ENCODE data around the gene NTNG1.

NTNG1 gene

GRCh38 chr1:107467811-107468210 lies 327.0 kb downstream of the NTNG1 start:
- no peak for DNase-seq

GRCh38 chr1:107473065-107473464 lies 332.2 kb downstream of the NTNG1 start:
- no peak for DNase-seq

GRCh38 chr1:107474877-107475612 lies 334.2 kb downstream of the NTNG1 start:
- DNase-seq = peak in 1 of 5 experiments; percentile 90

GRCh38 chr1:107477233-107477632 lies 336.4 kb downstream of the NTNG1 start:
- peak in 1 of 5 experiments; percentile 18 for DNase-seq

- no peak for DNase-seq
These were observed 339.1 kb downstream of the NTNG1 start for GRCh38 chr1:107479865-107480350.

- peak in 1 of 5 experiments; percentile 26 for DNase-seq
These were observed 339.9 kb downstream of the NTNG1 start for GRCh38 chr1:107480548-107481415.

- no peak for DNase-seq
These were observed 341.0 kb downstream of the NTNG1 start for GRCh38 chr1:107481756-107482384.

- no peak for DNase-seq
These were observed 343.1 kb downstream of the NTNG1 start for GRCh38 chr1:107483949-107484348.

GRCh38 chr1:107486349-107486748 lies 345.5 kb downstream of the NTNG1 start:
- no peak for DNase-seq

- no peak for DNase-seq
These were observed 346.7 kb downstream of the NTNG1 start for GRCh38 chr1:107487506-107487905.

GRCh38 chr1:107491582-107491981 lies 350.7 kb downstream of the NTNG1 start:
- peak in 1 of 5 experiments; percentile 29 for DNase-seq

GRCh38 chr1:107493111-107493716 lies 352.4 kb downstream of the NTNG1 start:
- no peak for DNase-seq

GRCh38 chr1:107494061-107494460 lies 353.2 kb downstream of the NTNG1 start:
- no peak for DNase-seq

GRCh38 chr1:107496002-107496401 lies 355.2 kb downstream of the NTNG1 start:
- DNase-seq = no peak

- DNase-seq = peak in 1 of 5 experiments; percentile 26
These were observed 358.4 kb downstream of the NTNG1 start for GRCh38 chr1:107499139-107499744.

GRCh38 chr1:107501081-107501605 lies 360.3 kb downstream of the NTNG1 start:
- no peak for DNase-seq

GRCh38 chr1:107510347-107510746 lies 369.5 kb downstream of the NTNG1 start:
- no peak for DNase-seq

- no peak for DNase-seq
These were observed 372.0 kb downstream of the NTNG1 start for GRCh38 chr1:107512836-107513235.

- no peak for DNase-seq
These were observed 374.0 kb downstream of the NTNG1 start for GRCh38 chr1:107514841-107515240.

GRCh38 chr1:107515702-107516101 lies 374.9 kb downstream of the NTNG1 start:
- no peak for DNase-seq

GRCh38 chr1:107523061-107523460 lies 382.2 kb downstream of the NTNG1 start:
- no peak for DNase-seq

- no peak for DNase-seq
These were observed 382.9 kb downstream of the NTNG1 start for GRCh38 chr1:107523736-107524135.
